GM21360 (cell line): Measurements from ENCODE around the gene CPM.
"Not testable (repeated sequence)": the region's sequence is repeated elsewhere in the genome, so short reads cannot be mapped to it uniquely, and the experiment has no call there.

Experiments used
- ATAC-seq: cut with Tn5 transposase; IDR thresholded peaks from one replicate; pipeline ENCODE4 v1.9.1; 2021; ENCODE audit warnings: mild to moderate bottlenecking, moderate library complexity; ENCODE audit not compliant: unreplicated experiment

The CPM gene

GRCh38 chr12:68809190-68810026, 123.6 kb downstream of the CPM start:
- no peak for ATAC-seq

DNA sequence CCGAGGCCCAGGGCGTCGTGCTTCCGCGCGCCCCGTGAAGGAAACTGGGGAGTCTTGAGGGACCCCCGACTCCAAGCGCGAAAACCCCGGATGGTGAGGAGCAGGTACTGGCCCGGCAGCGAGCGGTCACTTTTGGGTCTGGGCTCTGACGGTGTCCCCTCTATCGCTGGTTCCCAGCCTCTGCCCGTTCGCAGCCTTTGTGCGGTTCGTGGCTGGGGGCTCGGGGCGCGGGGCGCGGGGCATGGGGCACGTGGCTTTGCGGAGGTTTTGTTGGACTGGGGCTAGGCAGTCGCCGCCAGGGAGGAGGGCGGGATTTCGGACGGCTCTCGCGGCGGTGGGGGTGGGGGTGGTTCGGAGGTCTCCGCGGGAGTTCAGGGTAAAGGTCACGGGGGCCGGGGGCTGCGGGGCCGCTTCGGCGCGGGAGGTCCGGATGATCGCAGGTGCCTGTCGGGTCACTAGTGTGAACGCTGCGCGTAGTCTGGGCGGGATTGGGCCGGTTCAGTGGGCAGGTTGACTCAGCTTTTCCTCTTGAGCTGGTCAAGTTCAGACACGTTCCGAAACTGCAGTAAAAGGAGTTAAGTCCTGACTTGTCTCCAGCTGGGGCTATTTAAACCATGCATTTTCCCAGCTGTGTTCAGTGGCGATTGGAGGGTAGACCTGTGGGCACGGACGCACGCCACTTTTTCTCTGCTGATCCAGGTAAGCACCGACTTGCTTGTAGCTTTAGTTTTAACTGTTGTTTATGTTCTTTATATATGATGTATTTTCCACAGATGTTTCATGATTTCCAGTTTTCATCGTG, 124.4 kb downstream of the CPM start:
- ATAC-seq, result peak; percentile 53

DNA sequence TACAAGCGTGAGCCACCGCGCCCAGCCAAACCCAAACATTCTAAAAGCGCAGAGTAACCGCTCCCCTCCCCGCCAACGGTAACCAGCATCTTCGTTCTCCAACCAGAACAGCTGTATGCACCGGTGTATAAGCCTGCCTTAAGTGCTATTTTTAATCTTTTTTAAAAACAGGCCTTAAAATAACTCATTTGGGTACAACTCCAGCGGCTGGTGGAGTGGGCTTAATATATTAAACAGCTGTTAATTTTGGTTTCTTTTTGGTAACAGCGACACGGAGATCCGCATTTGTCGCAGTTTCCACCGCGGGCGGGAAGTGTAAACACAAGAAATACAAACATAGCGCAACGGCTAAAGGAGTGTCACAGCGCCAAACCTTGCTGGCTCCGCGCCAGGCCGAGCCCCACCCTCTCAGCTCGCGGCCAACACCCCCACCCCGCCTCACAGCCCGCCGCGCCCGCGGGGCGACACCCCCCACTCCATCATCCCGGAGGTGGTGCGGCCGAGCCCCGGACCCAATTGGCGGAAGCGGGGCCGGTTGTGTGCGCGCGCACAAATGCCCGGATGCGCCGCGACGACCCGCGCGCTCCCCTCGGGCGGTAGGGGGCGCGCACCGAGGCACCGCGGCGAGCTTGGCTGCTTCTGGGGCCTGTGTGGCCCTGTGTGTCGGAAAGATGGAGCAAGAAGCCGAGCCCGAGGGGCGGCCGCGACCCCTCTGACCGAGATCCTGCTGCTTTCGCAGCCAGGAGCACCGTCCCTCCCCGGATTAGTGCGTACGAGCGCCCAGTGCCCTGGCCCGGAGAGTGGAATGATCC, 125.2 kb downstream of the CPM start, which contains the start of gene MDM2:
TSS of gene MDM2 (plus strand) at position 602 of the 812 bp plus-strand sequence. CDS start 301 bp downstream, outside the sequence.
- ATAC-seq, result peak; percentile 78

DNA sequence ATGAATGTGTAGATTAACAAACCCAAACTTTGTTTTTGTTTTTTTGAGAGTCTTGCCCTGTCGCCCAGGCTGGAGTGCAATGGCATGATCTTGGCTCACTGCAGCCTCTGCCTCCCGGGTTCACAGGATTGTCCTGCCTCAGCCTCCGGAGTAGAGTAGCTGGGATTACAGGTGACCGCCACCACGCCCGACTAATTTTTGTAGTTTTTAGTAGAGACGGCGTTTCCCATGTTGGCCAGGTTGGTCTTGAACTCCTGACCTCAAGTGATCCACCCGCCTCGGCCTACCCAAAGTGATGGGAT, 125.7 kb downstream of the CPM start:
- not testable (repeated sequence) for ATAC-seq

DNA sequence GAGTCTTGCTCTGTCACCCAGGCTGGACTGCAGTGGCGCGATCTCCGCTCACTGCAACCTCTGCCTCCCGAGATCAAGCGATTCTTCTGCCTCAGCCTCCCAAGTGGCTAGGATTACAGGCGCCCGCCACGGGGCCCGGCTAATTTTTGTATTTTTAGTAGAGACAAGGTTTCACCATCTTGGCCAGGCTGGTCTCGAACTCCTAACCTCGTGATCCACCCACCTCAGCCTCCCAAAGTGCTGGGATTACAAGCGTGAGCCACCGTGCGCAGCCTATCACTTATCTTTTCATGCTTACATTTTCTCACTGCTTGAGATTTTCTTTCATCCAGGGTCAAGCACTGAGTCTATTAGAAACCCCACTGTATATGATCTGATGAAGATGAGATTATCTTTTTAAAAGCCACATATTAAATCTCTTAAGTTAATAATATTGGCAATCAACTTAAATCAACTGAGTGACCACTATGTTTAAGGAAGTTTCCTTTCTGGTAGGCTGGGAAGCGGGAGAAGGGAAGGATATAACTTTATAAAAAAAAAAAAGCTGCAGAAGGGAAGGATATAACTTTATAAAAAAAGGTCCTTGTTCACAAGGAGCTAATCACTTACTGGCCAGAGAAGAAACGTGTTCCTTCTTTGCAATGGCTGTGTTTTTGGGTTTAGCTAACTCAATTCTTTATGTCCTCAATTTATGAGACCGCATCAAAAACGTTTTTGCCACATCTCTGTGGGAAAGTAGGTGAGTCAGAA, 126.3 kb downstream of the CPM start:
- ATAC-seq, result no peak

DNA sequence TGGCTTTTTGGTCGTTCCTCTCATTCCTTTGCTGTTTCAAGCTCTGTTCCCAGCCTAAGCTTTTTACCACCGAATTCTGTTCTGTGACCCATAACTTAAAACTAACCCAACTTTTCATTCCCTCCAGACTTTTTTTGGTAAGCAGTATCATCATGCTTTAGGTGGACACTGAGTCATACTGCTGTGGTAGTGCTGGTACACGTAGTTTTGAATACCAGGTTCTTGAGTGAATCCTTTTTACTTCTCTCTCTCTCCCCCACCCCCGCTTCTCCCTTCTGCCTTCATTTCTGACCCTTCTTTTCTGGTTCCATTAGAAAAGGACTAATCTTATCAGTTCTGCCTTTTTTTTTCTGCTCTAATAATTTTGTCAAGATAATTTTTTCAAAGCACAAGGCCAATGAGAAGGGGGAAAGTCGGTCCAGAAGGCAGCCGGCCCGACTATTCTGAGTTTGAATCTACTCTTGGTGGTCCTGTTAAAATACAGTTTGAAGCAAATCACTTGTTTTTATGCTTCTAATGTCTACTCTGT, 127.3 kb downstream of the CPM start:
- no peak for ATAC-seq

DNA sequence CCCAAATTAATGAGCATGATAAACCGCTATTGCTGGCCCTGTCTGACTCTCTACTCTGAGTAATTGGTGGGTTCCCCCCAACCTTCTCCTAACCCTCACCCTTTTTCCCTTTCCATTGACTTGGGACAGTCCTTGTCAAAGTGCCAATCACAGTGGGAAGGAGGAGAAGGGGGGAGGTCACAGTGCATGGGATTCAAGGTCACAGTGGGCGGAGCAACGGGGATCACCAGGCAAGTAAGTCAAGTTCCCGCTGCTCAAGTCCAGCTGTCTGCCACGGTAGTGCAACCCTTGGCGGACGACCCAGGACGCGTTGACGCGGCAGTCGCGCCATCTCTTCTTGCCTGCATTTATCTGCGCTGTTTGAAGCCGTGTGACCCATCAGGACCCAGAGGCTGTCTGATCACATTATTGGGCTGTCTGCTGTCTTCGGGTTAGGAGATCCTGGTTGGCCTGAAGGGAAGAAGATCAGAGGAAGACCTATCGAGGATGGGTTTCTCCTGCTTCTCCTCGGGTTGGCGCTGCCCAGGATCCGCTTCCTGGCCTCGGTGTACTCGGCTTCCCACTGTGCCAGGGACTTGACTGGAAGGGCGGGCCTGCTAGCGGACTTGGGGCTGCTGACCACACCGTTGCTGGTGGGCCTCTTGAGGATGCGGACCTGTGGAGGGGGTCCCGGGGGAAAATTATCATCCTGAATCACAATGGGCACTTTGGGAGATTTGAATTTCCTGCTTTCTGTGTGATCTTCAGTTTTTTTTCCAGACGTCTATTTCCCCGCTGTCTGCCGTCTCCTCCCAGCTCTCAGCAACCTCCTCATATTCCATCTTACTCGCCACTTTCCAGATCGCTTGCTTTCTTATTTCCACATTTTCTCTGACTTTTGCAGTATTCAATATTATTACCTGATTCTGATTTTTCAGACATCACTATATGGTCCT, 128.0 kb downstream of the CPM start:
- ATAC-seq, result no peak

- no peak for ATAC-seq
These were observed 128.9 kb downstream of the CPM start for GRCh38 chr12:68803948-68804656.

DNA sequence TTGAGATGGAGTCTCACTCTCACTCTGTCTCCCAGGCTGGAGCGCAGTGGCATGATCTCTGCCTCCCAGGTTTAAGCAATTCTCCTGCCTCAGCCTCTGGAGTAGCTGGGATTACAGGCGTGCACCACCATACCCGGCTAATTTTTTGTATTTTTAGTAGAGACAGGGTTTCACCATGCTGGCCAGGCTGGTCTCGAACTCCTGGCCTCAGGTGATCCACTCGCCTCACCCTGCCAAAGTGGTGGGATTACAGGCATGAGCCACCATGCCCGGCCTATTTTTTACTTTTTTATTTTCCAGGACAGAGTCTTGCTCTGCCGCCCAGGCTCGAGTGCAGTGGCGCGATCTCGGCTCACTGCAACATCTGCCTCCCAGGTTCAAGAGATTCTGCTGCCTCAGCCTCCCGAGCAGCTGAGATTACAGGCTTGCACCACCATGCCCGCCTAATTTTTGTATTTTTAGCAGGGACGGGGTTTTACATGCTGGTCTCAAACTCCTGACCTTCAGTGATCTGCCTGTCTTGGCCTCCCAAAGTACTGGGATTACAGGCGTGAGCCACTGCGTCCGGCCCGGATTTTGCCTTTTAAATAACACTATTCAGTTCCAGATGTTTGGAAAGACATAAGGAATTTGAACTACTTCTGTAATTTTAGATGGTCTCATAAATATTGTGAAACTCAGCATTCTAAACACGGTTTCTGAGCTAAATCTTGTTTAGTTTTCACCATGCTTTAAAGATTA, 129.9 kb downstream of the CPM start:
- ATAC-seq, result not testable (repeated sequence)

- not testable (repeated sequence) for ATAC-seq
These were observed 130.6 kb downstream of the CPM start for GRCh38 chr12:68802372-68802745.
